Hindlimb muscle (tissue), 1 donor: Measurements from ENCODE around the gene ZFY. TPM values are rescaled to one million over a fixed set of nuclear protein-coding genes. Genes with fewer than 3 reads are reported as not detected.
"Not testable (repeated sequence)": the region's sequence is repeated elsewhere in the genome, so short reads cannot be mapped to it uniquely, and the experiment has no call there.

ENCODE experiments used
- DNase-seq: peaks from one replicate; pipeline ENCODE4 v3.0.0-alpha.2; 2013
- polyA plus RNA-seq: library from polyadenylated mRNA; unstranded; fragments of 120-200 nt; gene quantifications from one replicate; pipeline ENCODE4 v1.2.1, GENCODE V29; 2013; ENCODE audit not compliant: insufficient read length

The ZFY gene
- polyA plus RNA-seq, 1 donor, result 11.9 TPM

DNA sequence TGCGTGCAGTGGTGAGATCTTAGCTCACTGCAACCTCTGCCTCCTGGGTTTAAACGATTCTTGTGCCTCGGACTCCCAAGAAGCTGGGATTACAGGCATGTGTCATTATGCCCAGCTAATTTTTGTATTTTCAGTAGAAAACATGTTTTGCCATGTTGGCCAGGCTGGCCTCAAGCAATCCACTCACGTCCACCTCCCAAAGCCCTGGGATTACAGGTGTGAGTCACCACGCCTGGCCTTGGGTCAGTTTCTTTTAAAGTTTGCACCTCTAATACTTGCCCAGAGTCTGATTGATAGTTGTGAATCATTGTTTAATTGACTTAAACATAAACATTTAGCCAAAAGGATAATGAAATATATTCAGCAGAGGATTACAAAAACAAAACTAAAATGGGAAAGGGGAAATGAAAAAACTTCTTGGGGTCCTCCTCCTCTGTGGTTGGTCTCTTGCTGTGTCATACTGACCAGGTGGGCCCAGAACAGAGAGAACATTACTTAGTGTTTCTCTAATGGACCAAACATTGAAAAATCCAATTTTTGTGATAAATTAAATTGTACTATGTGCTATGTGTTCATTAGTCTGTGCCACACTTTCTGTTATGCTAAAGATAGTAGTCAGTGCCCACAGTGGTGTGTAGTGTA lies 38.0 kb downstream of the ZFY start:
- no peak for DNase-seq

DNA sequence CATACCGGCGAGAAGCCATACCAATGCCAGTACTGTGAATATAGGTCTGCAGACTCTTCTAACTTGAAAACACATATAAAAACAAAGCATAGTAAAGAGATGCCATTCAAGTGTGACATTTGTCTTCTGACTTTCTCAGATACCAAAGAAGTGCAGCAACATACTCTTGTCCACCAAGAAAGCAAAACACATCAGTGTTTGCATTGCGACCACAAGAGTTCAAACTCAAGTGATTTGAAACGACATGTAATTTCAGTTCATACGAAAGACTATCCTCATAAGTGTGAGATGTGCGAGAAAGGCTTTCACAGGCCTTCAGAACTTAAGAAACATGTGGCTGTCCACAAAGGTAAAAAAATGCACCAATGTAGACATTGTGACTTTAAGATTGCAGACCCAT lies 44.1 kb downstream of the ZFY start:
- no peak for DNase-seq

DNA sequence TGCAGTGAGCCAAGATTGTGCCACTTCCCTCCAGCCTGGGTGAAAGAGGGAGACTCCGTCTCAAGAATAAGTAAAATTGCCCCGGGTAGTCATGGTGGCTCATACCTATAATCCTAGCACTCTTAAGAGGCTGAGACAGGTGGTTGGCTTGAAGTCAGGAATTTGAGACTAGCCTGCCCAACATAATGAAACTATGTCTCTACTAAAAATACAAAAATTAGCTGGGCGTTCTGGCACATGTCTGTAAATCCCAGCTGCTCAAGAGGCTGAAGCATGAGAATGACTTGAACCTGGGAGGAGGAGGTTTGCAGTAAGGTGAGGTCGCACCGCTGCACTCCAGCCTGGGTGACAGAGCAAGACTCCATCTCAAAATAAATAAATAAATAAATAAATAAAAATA lies 49.3 kb downstream of the ZFY start:
- no peak for DNase-seq

DNA sequence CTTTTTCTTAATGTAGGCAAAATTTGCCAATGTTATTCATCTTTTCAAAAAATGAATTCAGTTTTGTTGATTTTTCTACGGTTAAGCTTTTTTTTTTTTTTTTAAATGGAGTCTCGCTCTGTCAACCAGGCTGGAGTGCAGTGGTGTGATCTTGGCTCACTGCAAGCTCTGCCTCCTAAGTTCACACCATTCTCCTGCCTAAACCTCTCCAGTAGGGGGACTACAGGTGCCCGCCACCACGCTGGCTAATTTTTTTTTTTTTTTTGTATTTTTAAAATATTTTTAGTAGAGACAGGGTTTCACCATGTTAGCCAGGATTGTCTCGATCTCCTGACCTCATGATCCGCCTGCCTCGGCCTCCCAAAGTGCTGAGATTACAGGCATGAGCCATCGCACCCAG lies 52.0 kb downstream of the ZFY start:
- DNase-seq, result not testable (repeated sequence)

DNA sequence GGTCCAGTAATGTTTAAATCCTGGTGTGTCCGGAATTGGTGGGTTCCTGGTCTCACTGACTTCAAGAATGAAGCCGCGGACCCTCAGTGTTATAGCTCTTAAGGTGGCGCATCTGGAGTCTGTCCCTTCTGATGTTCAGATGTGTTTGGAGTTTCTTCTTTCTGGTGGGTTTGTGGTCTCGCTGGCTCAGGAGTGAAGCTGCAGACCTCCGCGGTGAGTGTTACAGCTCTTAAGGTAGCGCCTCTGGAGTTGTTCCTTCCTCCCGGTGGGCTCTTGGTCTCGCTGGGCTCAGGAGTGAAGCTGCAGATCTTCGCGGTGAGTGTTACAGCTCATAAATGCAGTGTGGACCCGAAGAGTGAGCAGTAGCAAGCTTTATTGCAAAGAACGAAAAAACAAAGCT lies 62.2 kb downstream of the ZFY start:
- not testable (repeated sequence) for DNase-seq

DNA sequence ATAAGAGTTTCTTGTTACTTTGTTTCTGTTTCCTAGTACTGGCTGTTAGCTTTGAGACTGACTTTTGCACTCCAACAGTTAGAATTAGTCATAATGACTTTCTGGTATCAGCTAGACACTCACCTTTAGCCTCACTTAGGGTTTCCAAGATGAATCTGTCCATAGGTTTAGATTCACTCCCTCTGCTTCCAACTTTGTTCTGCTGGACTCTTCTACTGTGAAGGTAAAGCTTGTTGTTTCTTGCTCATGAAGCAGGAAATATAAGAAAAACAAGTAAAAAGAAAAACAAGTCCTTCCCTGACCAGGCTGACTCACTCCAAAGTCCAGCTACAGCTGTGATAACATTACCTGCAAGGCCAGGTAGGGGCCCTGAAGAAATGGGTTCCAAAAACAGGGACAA lies 67.0 kb downstream of the ZFY start:
- no peak for DNase-seq

DNA sequence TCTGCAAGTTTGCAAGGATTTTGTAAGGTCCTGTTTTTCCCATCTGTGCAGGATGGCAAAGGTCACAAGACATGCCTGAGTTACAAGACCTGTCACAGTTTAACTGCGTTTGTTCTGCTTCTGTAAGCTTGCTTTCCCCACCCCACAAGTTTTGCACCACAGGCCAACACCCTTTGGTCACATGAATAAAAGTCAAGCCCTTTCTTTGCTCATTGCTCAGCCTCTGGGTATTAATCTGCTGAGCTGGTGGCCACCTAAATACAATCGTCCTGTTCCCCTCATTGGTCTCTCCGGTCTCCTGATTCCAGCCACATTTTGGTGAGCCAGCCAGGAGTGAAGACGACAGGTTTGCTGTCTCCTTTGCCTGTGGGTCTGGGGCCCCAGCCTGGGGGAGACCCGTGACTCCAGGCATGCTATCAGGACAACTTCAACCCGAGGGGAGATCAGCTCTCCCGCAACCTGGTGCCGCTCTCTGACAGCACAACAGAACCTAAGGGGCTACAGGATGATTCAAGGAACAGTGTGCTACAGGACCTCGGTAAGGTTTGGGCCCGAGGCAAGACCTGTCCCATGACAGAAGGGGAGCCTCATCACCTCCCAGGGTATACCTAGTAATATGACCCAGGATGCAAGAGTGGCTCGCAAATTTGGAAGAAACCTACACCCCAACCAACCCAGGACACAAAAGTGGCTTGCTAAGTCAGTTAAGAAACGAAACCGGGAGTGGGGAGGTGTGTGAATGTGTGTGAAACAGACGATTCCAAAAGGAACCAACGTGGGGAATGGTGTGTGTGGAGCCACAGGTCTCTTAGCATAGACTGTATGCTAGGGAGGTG lies 67.7 kb downstream of the ZFY start:
- peak; percentile 20 for DNase-seq

DNA sequence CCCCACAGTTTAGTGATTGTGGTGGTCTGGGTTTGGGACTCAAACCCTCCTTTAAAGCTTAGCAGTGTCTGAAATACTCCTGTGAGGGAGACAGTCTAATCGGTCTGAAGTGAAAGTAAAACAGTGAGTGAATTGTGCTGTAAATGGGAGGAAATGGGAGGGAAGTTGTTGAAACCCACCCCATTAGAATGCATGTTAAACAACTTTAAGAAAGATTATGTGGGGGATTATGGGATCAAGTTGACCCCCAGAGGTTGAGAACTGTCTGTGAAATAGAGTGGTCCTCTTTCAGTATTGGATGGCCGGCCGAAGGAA lies 68.3 kb downstream of the ZFY start:
- peak; percentile 42 for DNase-seq

DNA sequence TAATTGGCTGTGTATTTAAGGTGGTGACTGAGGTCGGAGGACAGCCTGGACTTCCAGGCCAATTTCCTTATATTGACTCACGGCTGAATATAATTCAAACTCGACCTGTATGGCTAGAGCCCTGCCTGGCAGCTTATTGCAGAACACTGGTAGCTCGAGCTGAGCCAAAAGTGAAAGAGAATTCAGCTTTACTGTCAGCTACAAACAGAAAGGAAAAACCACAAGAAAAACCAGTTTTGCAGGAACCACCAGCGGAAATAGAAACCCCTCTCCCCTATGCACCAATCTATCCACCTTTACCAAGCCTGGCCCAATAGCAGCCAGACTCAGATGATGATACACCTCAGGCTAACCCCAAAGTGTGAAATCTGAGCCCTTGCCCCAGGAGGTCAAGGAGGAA lies 68.7 kb downstream of the ZFY start:
- peak; percentile 23 for DNase-seq

DNA sequence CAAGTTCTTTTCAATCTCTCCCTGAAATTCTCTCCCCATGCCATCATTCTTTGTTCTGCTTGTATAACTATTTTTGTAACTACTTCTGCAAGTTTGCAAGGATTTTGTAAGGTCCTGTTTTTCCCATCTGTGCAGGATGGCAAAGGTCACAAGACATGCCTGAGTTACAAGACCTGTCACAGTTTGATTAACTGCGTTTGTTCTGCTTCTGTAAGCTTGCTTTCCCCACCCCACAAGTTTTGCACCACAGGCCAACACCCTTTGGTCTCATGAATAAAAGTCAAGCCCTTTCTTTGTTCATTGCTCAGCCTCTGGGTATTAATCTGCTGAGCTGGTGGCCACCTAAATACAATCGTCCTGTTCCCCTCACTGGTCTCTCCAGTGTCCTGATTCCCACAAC lies 70.8 kb downstream of the ZFY start:
- DNase-seq, result not testable (repeated sequence)

DNA sequence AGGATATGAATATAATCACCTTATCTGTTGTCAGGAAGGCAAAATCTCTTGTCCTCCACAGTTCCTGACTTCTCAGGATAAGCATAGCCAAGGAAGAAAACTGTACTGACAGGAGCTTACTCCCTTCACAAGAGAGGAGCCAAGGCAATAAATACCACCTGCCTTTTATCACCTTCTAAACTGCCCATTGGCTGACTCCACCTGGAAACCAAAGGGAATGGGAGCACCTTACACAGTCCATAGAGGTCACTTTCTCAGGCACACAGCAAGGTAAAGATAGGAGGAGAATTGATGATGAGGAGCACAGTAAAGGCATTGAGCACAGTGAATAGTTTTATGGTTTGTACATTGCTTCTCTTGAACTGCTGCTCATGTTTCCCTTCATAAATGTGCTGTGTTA lies 72.8 kb downstream of the ZFY start:
- DNase-seq, result no peak

DNA sequence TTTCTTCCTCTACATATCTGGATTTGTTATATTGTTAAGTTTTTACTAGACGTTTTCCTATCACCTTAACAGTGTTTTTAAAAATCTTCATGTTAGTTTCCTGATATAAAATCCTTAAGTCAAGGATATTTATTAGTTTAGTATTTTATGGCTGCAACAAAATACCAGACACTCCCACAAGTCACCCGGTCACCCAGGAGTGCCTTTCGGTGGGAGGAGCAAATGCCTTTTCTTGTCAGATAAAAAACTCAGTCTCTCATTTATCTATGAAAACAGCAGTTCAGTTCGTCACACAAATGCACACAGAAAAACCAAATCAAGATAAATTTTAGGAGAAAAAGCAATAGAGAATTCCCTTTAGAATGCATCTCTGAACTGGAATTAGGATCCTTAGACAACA lies 77.0 kb downstream of the ZFY start:
- no peak for DNase-seq

DNA sequence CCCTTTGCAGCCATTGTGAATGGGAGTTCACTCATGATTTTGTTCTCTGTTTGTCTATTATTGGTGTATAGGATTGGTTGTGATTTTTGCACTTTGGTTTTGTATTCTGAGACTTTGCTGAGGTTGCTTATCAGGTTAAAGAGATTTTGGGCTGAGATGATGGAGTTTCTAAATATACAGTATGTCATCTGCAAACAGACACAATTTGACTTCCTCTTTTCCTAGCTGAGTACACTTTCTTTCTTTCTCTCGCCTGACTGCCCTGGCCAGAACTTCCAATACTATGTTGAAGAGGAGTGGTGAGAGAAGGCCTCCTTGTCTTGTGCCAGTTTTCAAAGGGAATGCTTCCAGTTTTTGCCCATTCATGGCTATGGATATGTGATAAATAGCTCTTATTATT lies 81.4 kb downstream of the ZFY start:
- DNase-seq, result no peak

DNA sequence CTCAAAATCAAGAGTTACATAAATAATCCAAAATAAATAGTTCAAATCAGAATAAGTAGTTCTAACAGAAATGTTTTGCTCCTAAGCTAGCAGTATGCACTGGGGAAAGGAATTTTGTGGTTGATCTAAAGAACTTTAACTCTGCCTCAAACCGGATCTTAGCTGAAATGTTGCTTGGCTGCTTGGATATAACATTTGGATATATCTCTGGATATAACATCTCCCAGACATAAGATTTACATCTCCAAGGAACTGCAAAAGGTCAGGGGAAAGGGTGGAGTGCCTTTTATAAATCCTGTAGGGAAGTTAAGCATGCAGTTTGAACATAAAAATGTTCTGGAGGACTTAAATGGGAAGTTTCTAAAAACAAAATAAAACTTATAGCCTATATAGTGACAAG lies 83.4 kb downstream of the ZFY start:
- DNase-seq, result no peak

DNA sequence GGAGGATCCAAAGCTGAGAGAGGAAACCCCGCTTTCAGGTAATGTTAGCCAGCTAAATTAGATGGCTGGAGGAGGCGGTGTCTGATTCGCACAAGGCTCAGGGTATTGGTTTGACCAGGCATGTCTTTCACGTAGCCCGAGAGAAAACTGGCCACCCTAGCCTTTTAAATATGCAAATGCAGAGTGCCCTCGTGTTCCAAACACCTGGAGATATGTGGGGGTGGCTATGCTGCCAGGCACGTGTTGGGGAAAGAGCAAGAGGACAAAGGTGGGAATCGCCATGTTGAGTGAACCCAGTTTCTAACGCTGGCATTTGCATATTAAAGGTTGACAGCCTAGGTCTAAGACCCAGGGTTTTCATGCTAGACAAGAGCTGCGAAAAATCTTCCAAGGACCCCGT lies 84.4 kb downstream of the ZFY start:
- no peak for DNase-seq

DNA sequence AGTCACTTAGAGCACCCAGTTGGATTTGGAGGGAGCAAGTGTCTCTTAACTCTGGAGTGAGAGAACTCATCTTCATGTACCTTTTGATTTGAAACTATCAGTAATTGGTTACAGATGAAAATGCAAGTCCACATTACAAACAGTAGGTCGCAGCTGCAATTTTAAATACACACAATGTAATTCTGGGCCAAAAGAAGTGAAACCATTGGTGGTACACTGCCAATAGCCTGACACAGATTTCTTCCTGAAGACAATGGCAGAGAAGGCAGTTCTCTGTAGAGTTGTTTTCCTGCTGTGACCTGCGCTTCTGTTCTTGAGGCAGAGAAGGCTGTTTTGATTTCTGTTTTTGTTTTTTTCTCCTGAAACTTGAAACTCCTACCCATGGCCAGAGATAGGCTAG lies 86.0 kb downstream of the ZFY start:
- no peak for DNase-seq

DNA sequence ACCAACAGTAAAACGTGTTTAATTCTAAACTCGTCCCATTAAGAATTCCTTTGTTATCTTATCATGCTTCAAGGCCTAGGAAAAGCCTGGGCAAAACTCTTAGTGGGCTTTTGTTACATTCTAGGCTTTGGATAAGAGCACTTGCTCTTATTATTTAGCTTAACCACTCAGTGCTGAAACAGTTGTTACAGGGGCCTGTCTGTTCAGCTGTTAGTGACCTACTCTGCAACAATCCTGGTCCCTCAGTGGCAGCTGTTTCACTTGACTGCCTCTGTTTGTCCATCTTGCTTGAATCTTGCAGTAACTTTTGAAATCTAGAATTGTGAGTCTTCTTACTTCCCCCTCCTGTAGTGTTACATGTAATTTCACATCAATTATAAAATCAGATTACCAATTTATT lies 88.4 kb downstream of the ZFY start:
- DNase-seq, result no peak

DNA sequence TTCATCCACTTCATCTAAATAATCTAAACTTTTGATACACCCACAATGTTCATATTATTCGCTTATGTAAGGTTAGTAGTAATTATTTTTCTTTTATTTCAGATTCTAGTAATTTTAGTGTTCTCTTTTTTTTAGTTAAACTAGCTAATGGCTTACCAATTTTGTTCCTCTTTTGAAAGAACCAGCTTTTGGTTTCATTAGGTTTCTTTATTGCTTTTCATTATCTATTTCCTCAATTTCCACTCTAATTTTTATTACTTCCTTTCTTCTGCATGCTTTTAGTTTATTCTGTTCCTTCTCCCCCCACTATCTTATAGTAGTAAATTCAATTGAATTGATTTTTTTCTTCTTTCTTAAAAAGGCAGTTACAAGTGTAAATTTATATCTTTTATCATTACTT lies 90.2 kb downstream of the ZFY start:
- DNase-seq, result no peak

Other genes with a start within 250 kb of the ZFY start
- gene SRY, start 147.7 kb upstream of the ZFY start, polyA plus RNA-seq, result not detected
- 637 TPM for gene RPS4Y1, start 93.8 kb upstream of the ZFY start, polyA plus RNA-seq